GM12875 (cell line): Measurements from ENCODE around the gene ATOH1.

Source experiments
- H3K4me3 ChIP-seq: one replicate; pipeline ENCODE4 v1.5.1; 2011; ENCODE audit warnings: low read depth, low read length, control low read depth
- TF ChIP-seq, protein P1 (sequence below): IDR thresholded peaks from 2 replicates; pipeline ENCODE4 v1.5.1; 2011; ENCODE audit warnings: low read depth, mild to moderate bottlenecking, control low read depth, inconsistent platforms, low read length, moderate library complexity, borderline replicate concordance; ENCODE audit not compliant: insufficient read depth

Gene ATOH1

DNA sequence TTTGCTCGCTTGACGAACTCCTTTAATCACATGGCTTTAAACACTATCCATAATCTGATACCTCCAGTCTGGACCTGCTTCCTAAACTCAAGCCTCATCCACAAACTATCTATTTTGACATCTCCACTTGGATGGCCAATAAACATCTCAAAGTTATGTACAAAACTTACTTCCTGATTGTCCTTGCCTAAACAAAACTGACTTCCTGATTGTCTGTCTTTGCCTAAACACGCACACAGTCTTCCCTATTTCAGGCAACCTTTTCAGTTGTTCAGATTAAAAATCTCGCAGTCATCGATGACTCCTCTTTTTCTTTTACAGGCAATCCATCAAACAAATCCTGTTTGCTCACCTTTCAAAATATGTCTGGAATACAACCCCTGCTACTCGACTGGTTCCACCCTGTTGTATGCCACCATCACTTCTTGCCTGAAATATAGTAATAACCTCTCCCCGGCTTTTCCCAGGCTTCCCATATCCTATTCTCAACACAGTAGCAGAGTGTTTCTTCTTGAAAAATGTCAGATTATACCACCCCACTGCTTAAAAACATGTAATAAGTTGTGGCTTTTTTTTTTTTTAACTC is 39.0 kb downstream of the ATOH1 start:
- TF ChIP-seq, protein P1, sequence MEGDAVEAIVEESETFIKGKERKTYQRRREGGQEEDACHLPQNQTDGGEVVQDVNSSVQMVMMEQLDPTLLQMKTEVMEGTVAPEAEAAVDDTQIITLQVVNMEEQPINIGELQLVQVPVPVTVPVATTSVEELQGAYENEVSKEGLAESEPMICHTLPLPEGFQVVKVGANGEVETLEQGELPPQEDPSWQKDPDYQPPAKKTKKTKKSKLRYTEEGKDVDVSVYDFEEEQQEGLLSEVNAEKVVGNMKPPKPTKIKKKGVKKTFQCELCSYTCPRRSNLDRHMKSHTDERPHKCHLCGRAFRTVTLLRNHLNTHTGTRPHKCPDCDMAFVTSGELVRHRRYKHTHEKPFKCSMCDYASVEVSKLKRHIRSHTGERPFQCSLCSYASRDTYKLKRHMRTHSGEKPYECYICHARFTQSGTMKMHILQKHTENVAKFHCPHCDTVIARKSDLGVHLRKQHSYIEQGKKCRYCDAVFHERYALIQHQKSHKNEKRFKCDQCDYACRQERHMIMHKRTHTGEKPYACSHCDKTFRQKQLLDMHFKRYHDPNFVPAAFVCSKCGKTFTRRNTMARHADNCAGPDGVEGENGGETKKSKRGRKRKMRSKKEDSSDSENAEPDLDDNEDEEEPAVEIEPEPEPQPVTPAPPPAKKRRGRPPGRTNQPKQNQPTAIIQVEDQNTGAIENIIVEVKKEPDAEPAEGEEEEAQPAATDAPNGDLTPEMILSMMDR, result no peak
- no peak overlapping the region for H3K4me3 ChIP-seq

DNA sequence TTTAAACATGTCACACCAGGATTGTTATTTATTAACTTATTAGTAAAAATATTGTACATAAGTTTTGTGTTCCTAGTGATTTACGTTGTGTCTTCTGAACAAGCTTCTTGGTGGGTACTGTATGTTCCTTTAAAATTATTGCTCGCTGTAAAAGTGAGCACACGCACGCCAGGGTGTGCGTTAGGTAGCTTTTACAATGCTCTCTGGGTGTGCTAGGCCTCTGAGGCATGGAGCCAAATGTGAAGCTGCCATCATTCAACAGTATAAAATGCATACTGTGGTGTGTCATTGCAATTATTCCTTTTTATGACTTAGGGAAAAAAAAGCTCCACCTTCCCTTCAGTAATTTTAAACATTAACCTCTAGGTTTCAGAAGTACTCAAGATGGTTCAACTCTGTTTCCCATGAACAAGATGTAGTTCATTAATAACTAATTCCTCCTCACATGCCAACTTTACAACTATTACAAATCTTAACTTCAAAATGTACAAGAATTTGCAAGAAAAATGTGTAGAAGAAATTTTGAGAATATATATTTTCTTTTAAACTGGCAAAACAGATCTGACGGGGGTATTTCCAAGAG is 42.4 kb downstream of the ATOH1 start:
- TF ChIP-seq, protein P1, result no peak
- no peak overlapping the region for H3K4me3 ChIP-seq

DNA sequence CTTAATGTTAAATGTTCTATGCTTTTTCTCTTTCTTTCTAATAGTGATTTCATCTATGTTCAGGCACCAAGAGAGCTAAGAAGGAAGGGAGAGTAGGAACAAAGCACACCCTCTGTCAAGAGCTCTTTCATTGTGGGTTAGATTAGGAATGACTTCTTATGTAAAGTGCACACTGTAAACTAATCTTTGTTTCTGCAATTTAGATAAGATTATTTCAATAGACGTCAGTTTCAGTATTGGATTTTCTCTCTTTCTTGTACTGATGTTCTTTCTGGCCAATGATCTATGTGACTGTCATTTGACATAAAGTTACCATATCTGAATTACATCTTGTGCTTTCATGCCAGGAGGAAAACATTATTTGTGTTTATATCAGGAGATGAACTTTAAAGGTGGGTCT is 48.2 kb downstream of the ATOH1 start:
- no peak overlapping the region for H3K4me3 ChIP-seq

DNA sequence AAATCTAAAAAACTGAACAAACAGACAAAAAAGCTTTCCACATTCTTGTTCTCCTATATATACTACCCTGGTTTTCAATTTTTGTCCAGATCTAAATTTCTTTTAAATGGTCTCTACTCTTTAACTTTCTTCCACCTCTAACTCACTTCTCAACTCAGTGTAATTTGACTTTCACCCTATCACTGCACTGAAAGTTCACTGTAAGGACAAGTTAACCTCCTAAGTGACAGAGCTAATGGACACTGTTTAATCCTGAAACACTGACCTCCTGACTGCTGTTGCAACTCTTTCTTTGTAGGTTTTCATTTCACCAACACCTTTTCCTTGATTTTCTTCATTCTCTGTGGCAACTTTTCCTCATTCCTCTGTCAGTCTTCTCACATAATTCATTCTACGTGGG is 50.0 kb downstream of the ATOH1 start:
- no peak overlapping the region for H3K4me3 ChIP-seq
- TF ChIP-seq, protein P1, result no peak

More for the DNA sequence above, 48.2 kb downstream of the ATOH1 start:
- TF ChIP-seq, protein P1, result no peak

DNA sequence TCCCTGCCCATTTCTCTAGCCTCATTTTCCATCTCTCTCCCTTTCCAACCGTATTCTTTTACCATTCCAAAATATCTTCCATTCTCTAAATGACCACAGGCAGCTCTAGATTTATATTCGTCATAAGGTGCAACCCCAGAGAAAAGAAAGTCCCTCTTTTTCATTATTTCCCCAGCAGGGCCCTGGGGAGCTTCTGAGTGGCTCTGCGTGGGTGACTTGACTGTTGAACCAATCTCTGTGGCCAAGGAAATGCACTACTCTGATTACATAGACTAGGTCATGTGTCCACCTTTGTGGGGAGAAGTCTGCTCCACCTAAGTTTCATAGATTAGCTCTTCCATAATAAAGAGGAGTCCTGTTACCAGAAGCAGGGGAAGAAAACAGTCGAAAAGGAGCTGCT is 51.4 kb downstream of the ATOH1 start:
- H3K4me3 ChIP-seq, result no peak overlapping the region
- TF ChIP-seq, protein P1, result no peak
